K562 (cell line): ENCODE measurements around the gene PARD6B. TPM values are rescaled to one million over a fixed set of nuclear protein-coding genes. Genes with fewer than 3 reads are reported as not detected.

Source experiments
- MBD2 ChIP-seq: sonication (generic); IDR thresholded peaks from 2 replicates; pipeline ENCODE4 v1.6.1; 2016; ENCODE audit warnings: low read depth, borderline replicate concordance
- MYNN ChIP-seq, 2 experiments: sonication (generic); formaldehyde crosslinking in 1 of 2; IDR thresholded peaks; 2 replicates each; pipeline versions ENCODE4 v1.5.0 to v1.6.1; 2016 to 2020; ENCODE audit warnings: antibody characterized with exemption in 1 of 2, missing genetic modification reagents in 1 of 2
- TEAD1 ChIP-seq, 2 experiments: fragments of 450-650 bp in 1 of 2; sonication (generic) in 1 of 2; formaldehyde crosslinking; IDR thresholded peaks; 2 replicates each; pipeline versions ENCODE4 v1.4.0 to v1.8.0; 2020 to 2022; ENCODE audit warnings: mild to moderate bottlenecking in 2 of 2, missing genetic modification reagents in 1 of 2
- ZNF384 ChIP-seq: IDR thresholded peaks from 2 replicates; pipeline ENCODE4 v1.6.1; 2012; ENCODE audit warnings: low read depth, low read length, improper control_type of control experiment
- ZNF551 ChIP-seq: fragments of 250-450 bp; sonication (Bioruptor Pico); IDR thresholded peaks from 2 replicates; pipeline ENCODE4 v1.5.0; 2021; ENCODE audit warnings: mild to moderate bottlenecking, moderate library complexity
- ZNF57 ChIP-seq: fragments of 450-650 bp; formaldehyde crosslinking; IDR thresholded peaks from 2 replicates; pipeline ENCODE4 v1.4.0; 2020; ENCODE audit warnings: mild to moderate bottlenecking, moderate library complexity
- ZNF780A ChIP-seq: fragments of 250-450 bp; sonication (Bioruptor Pico); IDR thresholded peaks from 2 replicates; pipeline ENCODE4 v1.5.0; 2021; ENCODE audit warnings: mild to moderate bottlenecking
- polyA plus RNA-seq, 8 experiments: library from polyadenylated mRNA; depleted of rRNA in 4 of 8; stranded (reverse) in 5 of 8; unstranded in 3 of 8; fragments of >200 nt; fragmentation: Nextera tagmentation in 2 of 8; fragmentation: Illumina TruSeq in 1 of 8; extraction: Ambion mirVana in 2 of 8; extraction: Trizol in 1 of 8; gene quantifications; 2 replicates each; pipeline versions ENCODE4 v1.2.1 to v1.2.3, GENCODE V29; 2011 to 2014; ENCODE audit warnings: inconsistent platforms in 1 of 8, missing spikeins in 1 of 8
- total RNA-seq, 7 experiments: library from RNA; depleted of rRNA in 6 of 7; stranded (reverse); fragments of >200 nt in 6 of 7; fragmentation: Illumina TruSeq in 2 of 7; extraction: Trizol in 2 of 7; gene quantifications; 2 replicates each; pipeline versions ENCODE4 v1.2.1 to v1.2.3, GENCODE V29; 2011 to 2021; ENCODE audit warnings: low replicate concordance in 1 of 7
- TF ChIP-seq, protein P1 (sequence below): fragments of 450-650 bp; IDR thresholded peaks from 2 replicates; pipeline ENCODE4 v1.6.1; 2018; ENCODE audit warnings: mild to moderate bottlenecking, low read depth; ENCODE audit not compliant: partially characterized antibody
- TF ChIP-seq, protein P2 (sequence below), 2 experiments: fragments of 450-650 bp; formaldehyde crosslinking in 1 of 2; IDR thresholded peaks; 2 replicates each; pipeline versions ENCODE4 v1.4.0 to v1.6.1; 2014 to 2020; ENCODE audit warnings: mild to moderate bottlenecking in 2 of 2, borderline replicate concordance in 1 of 2, low read depth in 1 of 2
- TF ChIP-seq, protein P3 (sequence below): IDR thresholded peaks from 2 replicates; pipeline ENCODE4 v1.6.1; 2012; ENCODE audit warnings: low read depth, low read length, improper control_type of control experiment, borderline replicate concordance
- TF ChIP-seq, protein P4 (sequence below): fragments of 450-650 bp; formaldehyde crosslinking; IDR thresholded peaks from 2 replicates; pipeline ENCODE4 v1.4.0; 2020; ENCODE audit warnings: mild to moderate bottlenecking
- TF ChIP-seq, protein P5 (sequence below): sonication (generic); formaldehyde crosslinking; IDR thresholded peaks from 2 replicates; pipeline ENCODE4 v1.9.0; 2022; ENCODE audit warnings: mild to moderate bottlenecking, missing genetic modification reagents

PARD6B gene
- total and polyA plus RNA-seq, 9 of the 15 experiments (the other 6 are each of a cell fraction or from before 2014, with no cell fraction given): 1.7 to 12.3 (median 5.5) TPM

DNA sequence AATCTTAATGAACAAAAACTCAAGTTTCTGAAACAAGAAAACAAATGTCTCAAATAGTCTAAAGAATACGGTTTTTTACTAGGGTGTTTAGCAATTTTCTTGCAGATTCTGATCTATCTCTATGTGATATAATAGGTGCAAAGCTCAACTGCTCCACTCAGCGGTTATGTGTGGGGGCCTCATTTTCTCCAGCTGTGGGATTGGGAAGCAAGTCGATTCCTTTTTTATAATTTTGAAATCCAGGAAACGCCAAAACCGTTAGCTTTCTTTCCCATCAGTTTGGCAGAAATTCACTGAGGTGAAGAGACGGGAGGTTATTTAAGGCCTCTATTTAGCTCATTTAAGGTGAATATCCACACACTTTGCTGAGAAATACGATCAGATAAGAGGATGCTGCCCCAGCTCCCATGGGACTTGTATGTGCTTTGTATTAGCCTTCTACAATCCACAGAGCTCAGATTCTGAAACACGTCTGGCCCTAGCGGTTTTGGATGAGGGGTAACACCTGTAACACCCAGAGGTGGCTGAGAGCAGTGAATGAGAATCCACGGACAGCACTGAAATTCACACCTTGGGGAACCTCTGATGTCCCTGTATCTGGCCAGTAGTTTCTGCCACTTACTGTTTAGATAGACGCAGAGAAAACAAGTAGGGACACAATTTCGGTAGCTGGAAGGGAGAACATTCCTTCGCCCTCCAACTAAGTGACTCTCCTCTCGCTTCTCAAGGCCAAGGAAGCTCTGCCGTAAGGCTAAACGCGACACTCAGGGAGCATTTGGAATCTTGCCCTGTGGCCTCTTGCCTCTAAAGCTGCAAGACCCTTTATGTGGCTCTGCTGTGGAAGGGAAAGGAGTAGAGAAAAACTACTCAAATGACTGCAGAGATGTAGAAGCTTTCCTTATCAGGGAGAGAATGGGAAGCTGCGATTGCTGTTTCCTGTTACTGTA lies 56.9 kb downstream of the PARD6B start (continued):
- TF ChIP-seq, protein P1, sequence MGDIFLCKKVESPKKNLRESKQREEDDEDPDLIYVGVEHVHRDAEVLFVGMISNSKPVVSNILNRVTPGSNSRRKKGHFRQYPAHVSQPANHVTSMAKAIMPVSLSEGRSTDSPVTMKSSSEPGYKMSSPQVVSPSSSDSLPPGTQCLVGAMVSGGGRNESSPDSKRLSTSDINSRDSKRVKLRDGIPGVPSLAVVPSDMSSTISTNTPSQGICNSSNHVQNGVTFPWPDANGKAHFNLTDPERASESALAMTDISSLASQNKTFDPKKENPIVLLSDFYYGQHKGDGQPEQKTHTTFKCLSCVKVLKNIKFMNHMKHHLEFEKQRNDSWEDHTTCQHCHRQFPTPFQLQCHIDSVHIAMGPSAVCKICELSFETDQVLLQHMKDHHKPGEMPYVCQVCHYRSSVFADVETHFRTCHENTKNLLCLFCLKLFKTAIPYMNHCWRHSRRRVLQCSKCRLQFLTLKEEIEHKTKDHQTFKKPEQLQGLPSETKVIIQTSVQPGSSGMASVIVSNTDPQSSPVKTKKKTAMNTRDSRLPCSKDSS: no peak
- TF ChIP-seq ZNF57 (CRISPR knock-in tag) (no peak), ZNF384 (no peak), TEAD1 (CRISPR knock-in tag; IDR thresholded peaks at IDR 0.05) (no peak), ZNF780A (no peak), MBD2 (no peak), ZNF551 (CRISPR knock-in tag) (no peak), MYNN (IDR thresholded peaks at IDR 0.05) (no peak), MYNN (CRISPR knock-in tag; IDR thresholded peaks at IDR 0.05) (no peak)
- TF ChIP-seq, protein P2, sequence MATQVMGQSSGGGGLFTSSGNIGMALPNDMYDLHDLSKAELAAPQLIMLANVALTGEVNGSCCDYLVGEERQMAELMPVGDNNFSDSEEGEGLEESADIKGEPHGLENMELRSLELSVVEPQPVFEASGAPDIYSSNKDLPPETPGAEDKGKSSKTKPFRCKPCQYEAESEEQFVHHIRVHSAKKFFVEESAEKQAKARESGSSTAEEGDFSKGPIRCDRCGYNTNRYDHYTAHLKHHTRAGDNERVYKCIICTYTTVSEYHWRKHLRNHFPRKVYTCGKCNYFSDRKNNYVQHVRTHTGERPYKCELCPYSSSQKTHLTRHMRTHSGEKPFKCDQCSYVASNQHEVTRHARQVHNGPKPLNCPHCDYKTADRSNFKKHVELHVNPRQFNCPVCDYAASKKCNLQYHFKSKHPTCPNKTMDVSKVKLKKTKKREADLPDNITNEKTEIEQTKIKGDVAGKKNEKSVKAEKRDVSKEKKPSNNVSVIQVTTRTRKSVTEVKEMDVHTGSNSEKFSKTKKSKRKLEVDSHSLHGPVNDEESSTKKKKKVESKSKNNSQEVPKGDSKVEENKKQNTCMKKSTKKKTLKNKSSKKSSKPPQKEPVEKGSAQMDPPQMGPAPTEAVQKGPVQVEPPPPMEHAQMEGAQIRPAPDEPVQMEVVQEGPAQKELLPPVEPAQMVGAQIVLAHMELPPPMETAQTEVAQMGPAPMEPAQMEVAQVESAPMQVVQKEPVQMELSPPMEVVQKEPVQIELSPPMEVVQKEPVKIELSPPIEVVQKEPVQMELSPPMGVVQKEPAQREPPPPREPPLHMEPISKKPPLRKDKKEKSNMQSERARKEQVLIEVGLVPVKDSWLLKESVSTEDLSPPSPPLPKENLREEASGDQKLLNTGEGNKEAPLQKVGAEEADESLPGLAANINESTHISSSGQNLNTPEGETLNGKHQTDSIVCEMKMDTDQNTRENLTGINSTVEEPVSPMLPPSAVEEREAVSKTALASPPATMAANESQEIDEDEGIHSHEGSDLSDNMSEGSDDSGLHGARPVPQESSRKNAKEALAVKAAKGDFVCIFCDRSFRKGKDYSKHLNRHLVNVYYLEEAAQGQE (IDR thresholded peaks at IDR 0.05; ENCODE audit: borderline replicate concordance): peak; percentile 80; the same call in 1 of the 2 replicates
- TF ChIP-seq, protein P2 (CRISPR knock-in tag; IDR thresholded peaks at IDR 0.05; ENCODE audit: low read depth): no peak
- TF ChIP-seq, protein P3, sequence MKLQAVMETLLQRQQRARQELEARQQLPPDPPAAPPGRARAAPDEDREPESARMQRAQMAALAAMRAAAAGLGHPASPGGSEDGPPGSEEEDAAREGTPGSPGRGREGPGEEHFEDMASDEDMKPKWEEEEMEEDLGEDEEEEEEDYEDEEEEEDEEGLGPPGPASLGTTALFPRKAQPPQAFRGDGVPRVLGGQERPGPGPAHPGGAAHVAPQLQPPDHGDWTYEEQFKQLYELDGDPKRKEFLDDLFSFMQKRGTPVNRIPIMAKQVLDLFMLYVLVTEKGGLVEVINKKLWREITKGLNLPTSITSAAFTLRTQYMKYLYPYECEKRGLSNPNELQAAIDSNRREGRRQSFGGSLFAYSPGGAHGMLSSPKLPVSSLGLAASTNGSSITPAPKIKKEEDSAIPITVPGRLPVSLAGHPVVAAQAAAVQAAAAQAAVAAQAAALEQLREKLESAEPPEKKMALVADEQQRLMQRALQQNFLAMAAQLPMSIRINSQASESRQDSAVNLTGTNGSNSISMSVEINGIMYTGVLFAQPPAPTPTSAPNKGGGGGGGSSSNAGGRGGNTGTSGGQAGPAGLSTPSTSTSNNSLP: peak; percentile 64; the same call in 1 of the 2 replicates
- TF ChIP-seq, protein P4, sequence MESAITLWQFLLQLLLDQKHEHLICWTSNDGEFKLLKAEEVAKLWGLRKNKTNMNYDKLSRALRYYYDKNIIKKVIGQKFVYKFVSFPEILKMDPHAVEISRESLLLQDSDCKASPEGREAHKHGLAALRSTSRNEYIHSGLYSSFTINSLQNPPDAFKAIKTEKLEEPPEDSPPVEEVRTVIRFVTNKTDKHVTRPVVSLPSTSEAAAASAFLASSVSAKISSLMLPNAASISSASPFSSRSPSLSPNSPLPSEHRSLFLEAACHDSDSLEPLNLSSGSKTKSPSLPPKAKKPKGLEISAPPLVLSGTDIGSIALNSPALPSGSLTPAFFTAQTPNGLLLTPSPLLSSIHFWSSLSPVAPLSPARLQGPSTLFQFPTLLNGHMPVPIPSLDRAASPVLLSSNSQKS (CRISPR knock-in tag): no peak
- TF ChIP-seq, protein P5, sequence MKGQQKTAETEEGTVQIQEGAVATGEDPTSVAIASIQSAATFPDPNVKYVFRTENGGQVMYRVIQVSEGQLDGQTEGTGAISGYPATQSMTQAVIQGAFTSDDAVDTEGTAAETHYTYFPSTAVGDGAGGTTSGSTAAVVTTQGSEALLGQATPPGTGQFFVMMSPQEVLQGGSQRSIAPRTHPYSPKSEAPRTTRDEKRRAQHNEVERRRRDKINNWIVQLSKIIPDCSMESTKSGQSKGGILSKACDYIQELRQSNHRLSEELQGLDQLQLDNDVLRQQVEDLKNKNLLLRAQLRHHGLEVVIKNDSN (CRISPR knock-in tag): no peak
